HT-29 (cell line): ENCODE results near the gene LHX1. TPM values are rescaled to one million over a fixed set of nuclear protein-coding genes. Genes with fewer than 3 reads are reported as not detected.
A peak's percentile ranks its signal among the peaks of the same experiment; 100 is the strongest.

Experiments
- DNase-seq: peaks from one replicate; pipeline ENCODE4 v3.0.0-alpha.2; 2015; ENCODE audit warnings: low spot score
- total RNA-seq: library from RNA; depleted of rRNA; stranded (reverse); fragments of >200 nt; shearing (Covaris generic); gene quantifications from 2 replicates; pipeline ENCODE4 v1.2.3, GENCODE V29; 2014; rRNA removed

Gene LHX1
- total RNA-seq: not detected in 2 replicates

- DNase-seq: no peak
Observed at GRCh38 chr17:36937001-36937958, at the start of gene LHX1. TSS of gene LHX1 (plus strand) at chr17:36937475. CDS start at chr17:36938198, 723 bp downstream.

- no peak for DNase-seq
Observed at GRCh38 chr17:36888236-36888951, 48.9 kb upstream of the LHX1 start.

GRCh38 chr17:36889770-36890349 is 47.4 kb upstream of the LHX1 start:
- no peak for DNase-seq

GRCh38 chr17:36890398-36891168 is 46.7 kb upstream of the LHX1 start:
- no peak for DNase-seq

GRCh38 chr17:36892112-36892838 is 45.0 kb upstream of the LHX1 start:
- peak; percentile 42 for DNase-seq

GRCh38 chr17:36894177-36894576 is 43.1 kb upstream of the LHX1 start:
- no peak for DNase-seq

GRCh38 chr17:36894925-36895324 is 42.4 kb upstream of the LHX1 start:
- no peak for DNase-seq

GRCh38 chr17:36899250-36900159 is 37.8 kb upstream of the LHX1 start:
- DNase-seq: no peak

- no peak for DNase-seq
Observed at GRCh38 chr17:36900160-36900512, 37.1 kb upstream of the LHX1 start.

GRCh38 chr17:36901506-36901905 is 35.8 kb upstream of the LHX1 start:
- DNase-seq: no peak

GRCh38 chr17:36907407-36907806 is 29.9 kb upstream of the LHX1 start:
- no peak for DNase-seq

- DNase-seq: no peak
Observed at GRCh38 chr17:36910513-36910912, 26.8 kb upstream of the LHX1 start.

- DNase-seq: no peak
Observed at GRCh38 chr17:36911001-36911400, 26.3 kb upstream of the LHX1 start.

- DNase-seq: no peak
Observed at GRCh38 chr17:36913132-36913531, 24.1 kb upstream of the LHX1 start.

GRCh38 chr17:36918211-36918691 is 19.0 kb upstream of the LHX1 start:
- peak; percentile 19 for DNase-seq

GRCh38 chr17:36919407-36919968 is 17.8 kb upstream of the LHX1 start:
- DNase-seq: no peak

GRCh38 chr17:36920032-36921005 is 17.0 kb upstream of the LHX1 start:
- peak; percentile 34 for DNase-seq
